Measurements from ENCODE around the gene MYCN. TPM values are rescaled to one million over a fixed set of nuclear protein-coding genes. Genes with fewer than 3 reads are reported as not detected.

Gene MYCN
- polyA plus RNA-seq, 3 donors, result not detected

GRCh38 chr2:15993666-15994065 lies 53.3 kb downstream of the MYCN start:
- TF ChIP-seq CTCF (IDR thresholded peaks at IDR 0.05), result no peak
- H3K79me2 ChIP-seq (ENCODE audit: insufficient read depth, low read length), result no peaks in the 10 kb centered on the region
- peaks cover 0 to 5% (median 0%) of the 10 kb centered on the region in 7 donors for H3K9me3 Mint-ChIP-seq
- no peak overlapping the region for H3K27ac ChIP-seq (ENCODE audit: low read depth in 1 of 2, low read length in 2 of 2)
- no peaks in the 10 kb centered on the region for H3K9me3 ChIP-seq (replicated peaks in 1 of 2; ENCODE audit: control insufficient read depth in 1 of 2, insufficient read depth in 1 of 2, low read length in 2 of 2)
- H3K36me3 ChIP-seq (replicated peaks in 1 of 2; ENCODE audit: control insufficient read depth in 1 of 2, insufficient read depth in 2 of 2, low read length in 2 of 2), result no peaks in the 10 kb centered on the region
- no peak overlapping the region for H3K4me3 Mint-ChIP-seq
- no peaks in the 10 kb centered on the region for H4K20me1 ChIP-seq (ENCODE audit: insufficient read depth, low read length)
- H3K4me3 ChIP-seq (replicated peaks in 1 of 3; ENCODE audit: low read depth in 2 of 3, low read length in 3 of 3), result no peak overlapping the region
- peaks cover 2 to 6% (median 3%) of the 10 kb centered on the region in 3 donors for H3K27me3 Mint-ChIP-seq (ENCODE audit: low read depth in 3 of 3)
- intact Hi-C loops (cut with micrococcal nuclease), result no loop called here
- no peak for DNase-seq
- H3K27ac Mint-ChIP-seq, result no peak overlapping the region
- H3K36me3 Mint-ChIP-seq, result no peaks in the 10 kb centered on the region
- no peak overlapping the region for H3K4me2 ChIP-seq (replicated peaks; ENCODE audit: extremely low read depth, low read length, poor library complexity, severe bottlenecking)
- no peaks in the 10 kb centered on the region for H3K27me3 ChIP-seq (ENCODE audit: control insufficient read depth in 2 of 2, insufficient read depth in 2 of 2, low read length in 2 of 2)
- 89% methylated on average over 7 of the region's 7 CpGs for WGBS (ENCODE audit: insufficient coverage)
- no peaks in the 10 kb centered on the region for H3K4me1 ChIP-seq (ENCODE audit: control insufficient read depth in 1 of 2, insufficient read depth in 2 of 2, low read length in 2 of 2)
- H2AFZ ChIP-seq (ENCODE audit: insufficient read depth, low read depth, low read length, poor library complexity, severe bottlenecking), result no peak overlapping the region
- H3K9ac ChIP-seq (ENCODE audit: insufficient read depth, low read length, poor library complexity, severe bottlenecking), result no peak overlapping the region
- no peaks in the 10 kb centered on the region for H3K4me1 Mint-ChIP-seq

GRCh38 chr2:15995603-15996002 lies 55.3 kb downstream of the MYCN start:
- Mint-ChIP-seq H3K36me3 (no peaks in the 10 kb centered on the region), H3K4me1 (no peaks in the 10 kb centered on the region), H3K4me3 (no peak overlapping the region), H3K9me3 (peaks cover 0 to 5% (median 0%) of the 10 kb centered on the region in 7 donors), H3K27ac (no peak overlapping the region), H3K27me3 (ENCODE audit: low read depth in 3 of 3) (peaks cover 2 to 6% (median 3%) of the 10 kb centered on the region in 3 donors)
- WGBS (ENCODE audit: insufficient coverage), result no CpG with 5 or more reads among the region's 3 CpGs
- H3K4me2 ChIP-seq (replicated peaks; ENCODE audit: extremely low read depth, low read length, poor library complexity, severe bottlenecking), result no peak overlapping the region
- H3K9ac ChIP-seq (ENCODE audit: insufficient read depth, low read length, poor library complexity, severe bottlenecking), result no peak overlapping the region
- H3K27ac ChIP-seq (ENCODE audit: low read depth in 1 of 2, low read length in 2 of 2), result no peak overlapping the region
- H3K9me3 ChIP-seq (replicated peaks in 1 of 2; ENCODE audit: control insufficient read depth in 1 of 2, insufficient read depth in 1 of 2, low read length in 2 of 2), result no peaks in the 10 kb centered on the region
- no peaks in the 10 kb centered on the region for H3K4me1 ChIP-seq (ENCODE audit: control insufficient read depth in 1 of 2, insufficient read depth in 2 of 2, low read length in 2 of 2)
- H3K79me2 ChIP-seq (ENCODE audit: insufficient read depth, low read length), result no peaks in the 10 kb centered on the region
- no peak overlapping the region for H2AFZ ChIP-seq (ENCODE audit: insufficient read depth, low read depth, low read length, poor library complexity, severe bottlenecking)
- no peaks in the 10 kb centered on the region for H3K36me3 ChIP-seq (replicated peaks in 1 of 2; ENCODE audit: control insufficient read depth in 1 of 2, insufficient read depth in 2 of 2, low read length in 2 of 2)
- TF ChIP-seq CTCF (IDR thresholded peaks at IDR 0.05), result no peak
- no peaks in the 10 kb centered on the region for H4K20me1 ChIP-seq (ENCODE audit: insufficient read depth, low read length)
- no peak overlapping the region for H3K4me3 ChIP-seq (replicated peaks in 1 of 3; ENCODE audit: low read depth in 2 of 3, low read length in 3 of 3)
- DNase-seq, result no peak
- no peaks in the 10 kb centered on the region for H3K27me3 ChIP-seq (ENCODE audit: control insufficient read depth in 2 of 2, insufficient read depth in 2 of 2, low read length in 2 of 2)
- intact Hi-C loops (cut with micrococcal nuclease), result no loop called here

Small RNA genes lying within 50 kb of the gene (small RNA-seq; reads per million reads assigned to genes)
- gene RF01210 (ENCODE audit: insufficient read length, low read depth), result not detected
- not detected for gene RN7SL104P (ENCODE audit: insufficient read length, low read depth)

Measured in CD14-positive monocyte (primary cell).